ENCODE results near the gene TFDP1.

DNA sequence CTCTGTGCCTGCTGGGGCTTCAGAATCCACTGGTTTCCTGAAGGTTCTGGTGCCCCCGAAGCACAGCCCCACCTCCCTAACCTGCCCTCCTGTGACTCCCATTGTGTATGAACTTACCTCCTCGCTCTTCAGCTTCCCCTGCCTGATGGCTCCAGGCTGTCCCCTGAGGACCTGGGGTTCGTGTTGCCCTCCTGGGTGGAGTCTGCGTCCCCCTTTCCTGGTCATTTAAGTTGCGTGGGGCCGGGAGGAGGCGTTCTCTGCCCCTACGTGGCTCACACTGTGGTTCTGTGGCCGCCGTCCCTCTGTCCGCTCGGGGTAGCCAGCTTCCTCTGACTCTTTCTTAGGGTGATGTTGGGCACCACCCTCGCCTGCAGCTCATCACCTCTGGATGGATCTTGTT lies 13.9 kb downstream of the TFDP1 start:
- TF ChIP-seq, protein P1, sequence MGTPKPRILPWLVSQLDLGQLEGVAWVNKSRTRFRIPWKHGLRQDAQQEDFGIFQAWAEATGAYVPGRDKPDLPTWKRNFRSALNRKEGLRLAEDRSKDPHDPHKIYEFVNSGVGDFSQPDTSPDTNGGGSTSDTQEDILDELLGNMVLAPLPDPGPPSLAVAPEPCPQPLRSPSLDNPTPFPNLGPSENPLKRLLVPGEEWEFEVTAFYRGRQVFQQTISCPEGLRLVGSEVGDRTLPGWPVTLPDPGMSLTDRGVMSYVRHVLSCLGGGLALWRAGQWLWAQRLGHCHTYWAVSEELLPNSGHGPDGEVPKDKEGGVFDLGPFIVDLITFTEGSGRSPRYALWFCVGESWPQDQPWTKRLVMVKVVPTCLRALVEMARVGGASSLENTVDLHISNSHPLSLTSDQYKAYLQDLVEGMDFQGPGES (IDR thresholded peaks at IDR 0.05; ENCODE audit: low read depth, low read length): no peak
- TF ChIP-seq, protein P2, sequence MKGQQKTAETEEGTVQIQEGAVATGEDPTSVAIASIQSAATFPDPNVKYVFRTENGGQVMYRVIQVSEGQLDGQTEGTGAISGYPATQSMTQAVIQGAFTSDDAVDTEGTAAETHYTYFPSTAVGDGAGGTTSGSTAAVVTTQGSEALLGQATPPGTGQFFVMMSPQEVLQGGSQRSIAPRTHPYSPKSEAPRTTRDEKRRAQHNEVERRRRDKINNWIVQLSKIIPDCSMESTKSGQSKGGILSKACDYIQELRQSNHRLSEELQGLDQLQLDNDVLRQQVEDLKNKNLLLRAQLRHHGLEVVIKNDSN (IDR thresholded peaks at IDR 0.05; ENCODE audit: borderline replicate concordance, low read depth): no peak
- no peak for TF ChIP-seq JUND (IDR thresholded peaks at IDR 0.05)
- no peak for TF ChIP-seq CHD2 (IDR thresholded peaks at IDR 0.05; ENCODE audit: low read length, partially characterized antibody)
- TF ChIP-seq MXI1 (IDR thresholded peaks at IDR 0.05; ENCODE audit: low read depth, low read length): no peak
- TF ChIP-seq, protein P3, sequence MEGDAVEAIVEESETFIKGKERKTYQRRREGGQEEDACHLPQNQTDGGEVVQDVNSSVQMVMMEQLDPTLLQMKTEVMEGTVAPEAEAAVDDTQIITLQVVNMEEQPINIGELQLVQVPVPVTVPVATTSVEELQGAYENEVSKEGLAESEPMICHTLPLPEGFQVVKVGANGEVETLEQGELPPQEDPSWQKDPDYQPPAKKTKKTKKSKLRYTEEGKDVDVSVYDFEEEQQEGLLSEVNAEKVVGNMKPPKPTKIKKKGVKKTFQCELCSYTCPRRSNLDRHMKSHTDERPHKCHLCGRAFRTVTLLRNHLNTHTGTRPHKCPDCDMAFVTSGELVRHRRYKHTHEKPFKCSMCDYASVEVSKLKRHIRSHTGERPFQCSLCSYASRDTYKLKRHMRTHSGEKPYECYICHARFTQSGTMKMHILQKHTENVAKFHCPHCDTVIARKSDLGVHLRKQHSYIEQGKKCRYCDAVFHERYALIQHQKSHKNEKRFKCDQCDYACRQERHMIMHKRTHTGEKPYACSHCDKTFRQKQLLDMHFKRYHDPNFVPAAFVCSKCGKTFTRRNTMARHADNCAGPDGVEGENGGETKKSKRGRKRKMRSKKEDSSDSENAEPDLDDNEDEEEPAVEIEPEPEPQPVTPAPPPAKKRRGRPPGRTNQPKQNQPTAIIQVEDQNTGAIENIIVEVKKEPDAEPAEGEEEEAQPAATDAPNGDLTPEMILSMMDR (IDR thresholded peaks at IDR 0.05): no peak
- TF ChIP-seq EZH2phosphoT487 (IDR thresholded peaks at IDR 0.05; ENCODE audit: borderline replicate concordance, low read depth): no peak
- TF ChIP-seq, protein P4, sequence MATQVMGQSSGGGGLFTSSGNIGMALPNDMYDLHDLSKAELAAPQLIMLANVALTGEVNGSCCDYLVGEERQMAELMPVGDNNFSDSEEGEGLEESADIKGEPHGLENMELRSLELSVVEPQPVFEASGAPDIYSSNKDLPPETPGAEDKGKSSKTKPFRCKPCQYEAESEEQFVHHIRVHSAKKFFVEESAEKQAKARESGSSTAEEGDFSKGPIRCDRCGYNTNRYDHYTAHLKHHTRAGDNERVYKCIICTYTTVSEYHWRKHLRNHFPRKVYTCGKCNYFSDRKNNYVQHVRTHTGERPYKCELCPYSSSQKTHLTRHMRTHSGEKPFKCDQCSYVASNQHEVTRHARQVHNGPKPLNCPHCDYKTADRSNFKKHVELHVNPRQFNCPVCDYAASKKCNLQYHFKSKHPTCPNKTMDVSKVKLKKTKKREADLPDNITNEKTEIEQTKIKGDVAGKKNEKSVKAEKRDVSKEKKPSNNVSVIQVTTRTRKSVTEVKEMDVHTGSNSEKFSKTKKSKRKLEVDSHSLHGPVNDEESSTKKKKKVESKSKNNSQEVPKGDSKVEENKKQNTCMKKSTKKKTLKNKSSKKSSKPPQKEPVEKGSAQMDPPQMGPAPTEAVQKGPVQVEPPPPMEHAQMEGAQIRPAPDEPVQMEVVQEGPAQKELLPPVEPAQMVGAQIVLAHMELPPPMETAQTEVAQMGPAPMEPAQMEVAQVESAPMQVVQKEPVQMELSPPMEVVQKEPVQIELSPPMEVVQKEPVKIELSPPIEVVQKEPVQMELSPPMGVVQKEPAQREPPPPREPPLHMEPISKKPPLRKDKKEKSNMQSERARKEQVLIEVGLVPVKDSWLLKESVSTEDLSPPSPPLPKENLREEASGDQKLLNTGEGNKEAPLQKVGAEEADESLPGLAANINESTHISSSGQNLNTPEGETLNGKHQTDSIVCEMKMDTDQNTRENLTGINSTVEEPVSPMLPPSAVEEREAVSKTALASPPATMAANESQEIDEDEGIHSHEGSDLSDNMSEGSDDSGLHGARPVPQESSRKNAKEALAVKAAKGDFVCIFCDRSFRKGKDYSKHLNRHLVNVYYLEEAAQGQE (IDR thresholded peaks at IDR 0.05; ENCODE audit: low read depth, low read length): no peak
- no peak for TF ChIP-seq RXRA (IDR thresholded peaks at IDR 0.05; ENCODE audit: borderline replicate concordance, low read depth)
- no peak for TF ChIP-seq FOSL2 (IDR thresholded peaks at IDR 0.05; ENCODE audit: borderline replicate concordance, low read depth)
- no peak for TF ChIP-seq RCOR1 (IDR thresholded peaks at IDR 0.05; ENCODE audit: low read length)
- no peak for TF ChIP-seq POLR2AphosphoS5 (IDR thresholded peaks at IDR 0.05; ENCODE audit: low read depth, low read length)

All from SK-N-SH (cell line).